Measurements from ENCODE around the gene BAHD1. TPM values are rescaled to one million over a fixed set of nuclear protein-coding genes. Genes with fewer than 3 reads are reported as not detected.
A peak's percentile ranks its signal among the peaks of the same experiment; 100 is the strongest.

Gene BAHD1
- polyA plus RNA-seq, 1 of the 3 experiments (the other 2 are of a cell fraction), result 5.5 TPM

DNA sequence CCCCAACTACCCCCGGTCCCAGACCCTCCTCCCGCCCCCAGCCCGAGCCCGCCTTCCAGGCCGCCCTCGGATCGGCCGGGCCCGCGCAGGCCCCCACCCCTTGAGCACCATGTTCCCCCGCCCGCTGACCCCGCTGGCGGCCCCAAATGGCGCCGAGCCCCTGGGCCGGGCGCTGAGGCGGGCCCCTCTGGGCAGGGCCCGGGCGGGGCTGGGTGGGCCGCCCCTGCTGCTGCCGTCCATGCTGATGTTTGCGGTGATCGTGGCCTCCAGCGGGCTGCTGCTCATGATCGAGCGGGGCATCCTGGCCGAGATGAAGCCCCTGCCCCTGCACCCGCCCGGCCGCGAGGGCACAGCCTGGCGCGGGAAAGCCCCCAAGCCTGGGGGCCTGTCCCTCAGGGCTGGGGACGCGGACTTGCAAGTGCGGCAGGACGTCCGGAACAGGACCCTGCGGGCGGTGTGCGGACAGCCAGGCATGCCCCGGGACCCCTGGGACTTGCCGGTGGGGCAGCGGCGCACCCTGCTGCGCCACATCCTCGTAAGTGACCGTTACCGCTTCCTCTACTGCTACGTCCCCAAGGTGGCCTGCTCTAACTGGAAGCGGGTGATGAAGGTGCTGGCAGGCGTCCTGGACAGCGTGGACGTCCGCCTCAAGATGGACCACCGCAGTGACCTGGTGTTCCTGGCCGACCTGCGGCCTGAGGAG is 30.5 kb downstream of the BAHD1 start:
- Histone ChIP-seq H3K79me2 (ENCODE audit: insufficient read depth) (peaks cover 9% of the 10 kb centered on the region; the same call in 1 of the 2 replicates), H3K4me1 (ENCODE audit: control insufficient read depth in 1 of 2, insufficient read depth in 2 of 2, low read depth in 1 of 2, low read length in 1 of 2) (peaks cover 15 to 27% of the 10 kb centered on the region in 2 experiments; a peak in 3 of 4 replicates), H3K9me2 (no peaks in the 10 kb centered on the region), H3K9ac (peak overlapping the region; percentile 80), H3F3A (replicated peaks; ENCODE audit: insufficient read depth) (peaks cover 23% of the 10 kb centered on the region), H3K27ac (ENCODE audit: low read depth in 2 of 2, low read length in 1 of 2) (peak overlapping the region in 1 of 2 experiments; percentile 76; a peak in 2 of 4 replicates), H3K4me2 (peak overlapping the region; percentile 99), H3K4me3 (ENCODE audit: low read depth in 2 of 2, low read length in 1 of 2) (peak overlapping the region; percentile 83 to 86), H2AFZ (ENCODE audit: low read depth) (peak overlapping the region; percentile 83; the same call in 1 of the 2 replicates), H3K36me3 (replicated peaks in 1 of 2; ENCODE audit: control insufficient read depth in 1 of 2, insufficient read depth in 2 of 2, low read length in 1 of 2) (peaks cover 0 to 5% of the 10 kb centered on the region in 2 experiments), H3K27me3 (ENCODE audit: insufficient read depth) (no peaks in the 10 kb centered on the region), H3K9me3 (no peaks in the 10 kb centered on the region), H4K20me1 (ENCODE audit: insufficient read depth) (no peaks in the 10 kb centered on the region)
- TF ChIP-seq RXRA (IDR thresholded peaks at IDR 0.05; ENCODE audit: borderline replicate concordance, low read depth), result no peak
- TF ChIP-seq MXI1 (IDR thresholded peaks at IDR 0.05; ENCODE audit: low read depth, low read length), result peak; percentile 11; the same call in 1 of the 2 replicates
- TF ChIP-seq RFX5 (IDR thresholded peaks at IDR 0.05; ENCODE audit: low read length), result no peak
- TF ChIP-seq RCOR1 (IDR thresholded peaks at IDR 0.05; ENCODE audit: low read length), result no peak
- CTCF ChIA-PET, result interaction anchor here (1.1 to 1.6 kb wide), 4 partner anchors 15 to 30 kb away, joined by 3 to 11 read pairs (median 4); partner anchors contain the start of gene BAHD1
- POLR2A ChIA-PET, result interaction anchor here (1.2 to 1.5 kb wide), 2 partner anchors 8 to 30 kb away, joined by 3 to 5 read pairs; no protein-coding TSS in a partner anchor
- 3% methylated on average over 20 of the region's 60 CpGs for WGBS (ENCODE audit: low lambda C conversion rate)
- DNase-seq, result no peak

DNA sequence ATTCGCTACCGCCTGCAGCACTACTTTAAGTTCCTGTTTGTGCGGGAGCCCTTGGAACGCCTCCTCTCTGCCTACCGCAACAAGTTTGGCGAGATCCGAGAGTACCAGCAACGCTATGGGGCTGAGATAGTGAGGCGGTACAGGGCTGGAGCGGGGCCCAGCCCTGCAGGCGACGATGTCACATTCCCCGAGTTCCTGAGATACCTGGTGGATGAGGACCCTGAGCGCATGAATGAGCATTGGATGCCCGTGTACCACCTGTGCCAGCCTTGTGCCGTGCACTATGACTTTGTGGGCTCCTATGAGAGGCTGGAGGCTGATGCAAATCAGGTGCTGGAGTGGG is 31.0 kb downstream of the BAHD1 start:
- peak overlapping the region; percentile 83; the same call in 1 of the 2 replicates for H2AFZ ChIP-seq (ENCODE audit: low read depth)
- H3K27ac ChIP-seq (ENCODE audit: low read depth in 2 of 2, low read length in 1 of 2), result peak overlapping the region in 1 of 2 experiments; percentile 76; a peak in 2 of 4 replicates
- peaks cover 0 to 2% of the 10 kb centered on the region in 2 experiments for H3K36me3 ChIP-seq (replicated peaks in 1 of 2; ENCODE audit: control insufficient read depth in 1 of 2, insufficient read depth in 2 of 2, low read length in 1 of 2)
- H3F3A ChIP-seq (replicated peaks; ENCODE audit: insufficient read depth), result peaks cover 23% of the 10 kb centered on the region
- ChIA-PET CTCF (interaction anchor here (0.8 kb wide), 1 partner anchor 35 kb away, joined by 3 read pairs; no protein-coding TSS in a partner anchor), POLR2A (no interaction called here)
- peaks cover 15 to 27% of the 10 kb centered on the region in 2 experiments; a peak in 3 of 4 replicates for H3K4me1 ChIP-seq (ENCODE audit: control insufficient read depth in 1 of 2, insufficient read depth in 2 of 2, low read depth in 1 of 2, low read length in 1 of 2)
- H3K4me3 ChIP-seq (ENCODE audit: low read depth in 2 of 2, low read length in 1 of 2), result peak overlapping the region; percentile 83 to 86
- peak overlapping the region; percentile 99 for H3K4me2 ChIP-seq
- no peaks in the 10 kb centered on the region for H3K27me3 ChIP-seq (ENCODE audit: insufficient read depth)
- peaks cover 9% of the 10 kb centered on the region; the same call in 1 of the 2 replicates for H3K79me2 ChIP-seq (ENCODE audit: insufficient read depth)
- no peaks in the 10 kb centered on the region for H3K9me3 ChIP-seq
- DNase-seq, result no peak
- peak overlapping the region; percentile 80 for H3K9ac ChIP-seq
- H4K20me1 ChIP-seq (ENCODE audit: insufficient read depth), result no peaks in the 10 kb centered on the region
- no peaks in the 10 kb centered on the region for H3K9me2 ChIP-seq
- 17% methylated on average over 3 of the region's 16 CpGs for WGBS (ENCODE audit: low lambda C conversion rate)
- TF ChIP-seq NFIC (IDR thresholded peaks at IDR 0.05; ENCODE audit: borderline replicate concordance) (no peak), RAD21 (IDR thresholded peaks at IDR 0.05; ENCODE audit: low read length) (no peak), TEAD4 (IDR thresholded peaks at IDR 0.05; ENCODE audit: borderline replicate concordance, insufficient read depth) (no peak), FOXM1 (IDR thresholded peaks at IDR 0.05; ENCODE audit: low read depth) (no peak), TAF1 (IDR thresholded peaks at IDR 0.05; ENCODE audit: borderline replicate concordance, low read depth, low read length) (no peak), RCOR1 (IDR thresholded peaks at IDR 0.05; ENCODE audit: low read length) (no peak), CHD2 (IDR thresholded peaks at IDR 0.05; ENCODE audit: low read length, partially characterized antibody) (no peak), YY1 (IDR thresholded peaks at IDR 0.05; ENCODE audit: low read depth) (no peak), EP300 (IDR thresholded peaks at IDR 0.05; ENCODE audit: borderline replicate concordance in 1 of 2, low read depth in 1 of 2, low read length in 1 of 2) (no peak), EZH2phosphoT487 (IDR thresholded peaks at IDR 0.05; ENCODE audit: borderline replicate concordance, low read depth) (no peak), FOXJ3 (CRISPR knock-in tag; IDR thresholded peaks at IDR 0.05) (no peak), GABPA (IDR thresholded peaks at IDR 0.05; ENCODE audit: low read depth) (no peak), POLR2AphosphoS5 (IDR thresholded peaks at IDR 0.05; ENCODE audit: low read depth, low read length) (no peak), SIN3A (IDR thresholded peaks at IDR 0.05; ENCODE audit: borderline replicate concordance, low read depth, low read length) (no peak)
- TF ChIP-seq, protein P1, sequence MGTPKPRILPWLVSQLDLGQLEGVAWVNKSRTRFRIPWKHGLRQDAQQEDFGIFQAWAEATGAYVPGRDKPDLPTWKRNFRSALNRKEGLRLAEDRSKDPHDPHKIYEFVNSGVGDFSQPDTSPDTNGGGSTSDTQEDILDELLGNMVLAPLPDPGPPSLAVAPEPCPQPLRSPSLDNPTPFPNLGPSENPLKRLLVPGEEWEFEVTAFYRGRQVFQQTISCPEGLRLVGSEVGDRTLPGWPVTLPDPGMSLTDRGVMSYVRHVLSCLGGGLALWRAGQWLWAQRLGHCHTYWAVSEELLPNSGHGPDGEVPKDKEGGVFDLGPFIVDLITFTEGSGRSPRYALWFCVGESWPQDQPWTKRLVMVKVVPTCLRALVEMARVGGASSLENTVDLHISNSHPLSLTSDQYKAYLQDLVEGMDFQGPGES (IDR thresholded peaks at IDR 0.05; ENCODE audit: low read depth, low read length), result no peak
- TF ChIP-seq, protein P2, sequence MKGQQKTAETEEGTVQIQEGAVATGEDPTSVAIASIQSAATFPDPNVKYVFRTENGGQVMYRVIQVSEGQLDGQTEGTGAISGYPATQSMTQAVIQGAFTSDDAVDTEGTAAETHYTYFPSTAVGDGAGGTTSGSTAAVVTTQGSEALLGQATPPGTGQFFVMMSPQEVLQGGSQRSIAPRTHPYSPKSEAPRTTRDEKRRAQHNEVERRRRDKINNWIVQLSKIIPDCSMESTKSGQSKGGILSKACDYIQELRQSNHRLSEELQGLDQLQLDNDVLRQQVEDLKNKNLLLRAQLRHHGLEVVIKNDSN (IDR thresholded peaks at IDR 0.05; ENCODE audit: borderline replicate concordance, low read depth), result no peak
- TF ChIP-seq, protein P3, sequence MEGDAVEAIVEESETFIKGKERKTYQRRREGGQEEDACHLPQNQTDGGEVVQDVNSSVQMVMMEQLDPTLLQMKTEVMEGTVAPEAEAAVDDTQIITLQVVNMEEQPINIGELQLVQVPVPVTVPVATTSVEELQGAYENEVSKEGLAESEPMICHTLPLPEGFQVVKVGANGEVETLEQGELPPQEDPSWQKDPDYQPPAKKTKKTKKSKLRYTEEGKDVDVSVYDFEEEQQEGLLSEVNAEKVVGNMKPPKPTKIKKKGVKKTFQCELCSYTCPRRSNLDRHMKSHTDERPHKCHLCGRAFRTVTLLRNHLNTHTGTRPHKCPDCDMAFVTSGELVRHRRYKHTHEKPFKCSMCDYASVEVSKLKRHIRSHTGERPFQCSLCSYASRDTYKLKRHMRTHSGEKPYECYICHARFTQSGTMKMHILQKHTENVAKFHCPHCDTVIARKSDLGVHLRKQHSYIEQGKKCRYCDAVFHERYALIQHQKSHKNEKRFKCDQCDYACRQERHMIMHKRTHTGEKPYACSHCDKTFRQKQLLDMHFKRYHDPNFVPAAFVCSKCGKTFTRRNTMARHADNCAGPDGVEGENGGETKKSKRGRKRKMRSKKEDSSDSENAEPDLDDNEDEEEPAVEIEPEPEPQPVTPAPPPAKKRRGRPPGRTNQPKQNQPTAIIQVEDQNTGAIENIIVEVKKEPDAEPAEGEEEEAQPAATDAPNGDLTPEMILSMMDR (IDR thresholded peaks at IDR 0.05), result no peak
- TF ChIP-seq, protein P4, sequence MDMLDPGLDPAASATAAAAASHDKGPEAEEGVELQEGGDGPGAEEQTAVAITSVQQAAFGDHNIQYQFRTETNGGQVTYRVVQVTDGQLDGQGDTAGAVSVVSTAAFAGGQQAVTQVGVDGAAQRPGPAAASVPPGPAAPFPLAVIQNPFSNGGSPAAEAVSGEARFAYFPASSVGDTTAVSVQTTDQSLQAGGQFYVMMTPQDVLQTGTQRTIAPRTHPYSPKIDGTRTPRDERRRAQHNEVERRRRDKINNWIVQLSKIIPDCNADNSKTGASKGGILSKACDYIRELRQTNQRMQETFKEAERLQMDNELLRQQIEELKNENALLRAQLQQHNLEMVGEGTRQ (IDR thresholded peaks at IDR 0.05; ENCODE audit: borderline replicate concordance, low read depth, low read length), result no peak
- TF ChIP-seq, protein P5, sequence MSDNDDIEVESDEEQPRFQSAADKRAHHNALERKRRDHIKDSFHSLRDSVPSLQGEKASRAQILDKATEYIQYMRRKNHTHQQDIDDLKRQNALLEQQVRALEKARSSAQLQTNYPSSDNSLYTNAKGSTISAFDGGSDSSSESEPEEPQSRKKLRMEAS (IDR thresholded peaks at IDR 0.05; ENCODE audit: low read depth), result no peak
